PFSK-1 (cell line): ENCODE measurements around the gene C16orf95.

Source experiments
- POLR2AphosphoS5 ChIP-seq: IDR thresholded peaks from 2 replicates; pipeline ENCODE4 v1.6.1; 2012; ENCODE audit warnings: low read depth, mild to moderate bottlenecking, control low read depth, low read length, moderate library complexity
- REST ChIP-seq, 2 experiments: IDR thresholded peaks; 2 replicates each; pipeline versions ENCODE4 v1.6.1 to v1.8.0; 2011 to 2012; ENCODE audit warnings: low read depth in 2 of 2, low read length in 2 of 2, control low read depth in 1 of 2, inconsistent platforms in 1 of 2, mild to moderate bottlenecking in 1 of 2, moderate library complexity in 1 of 2; ENCODE audit not compliant: insufficient read depth in 1 of 2
- SIN3A ChIP-seq: IDR thresholded peaks from 2 replicates; pipeline ENCODE4 v1.6.1; 2012; ENCODE audit warnings: mild to moderate bottlenecking, low read length, moderate library complexity, borderline replicate concordance; ENCODE audit not compliant: insufficient read depth
- TAF1 ChIP-seq: IDR thresholded peaks from 2 replicates; pipeline ENCODE4 v1.6.1; 2012; ENCODE audit warnings: low read length, control low read depth, borderline replicate concordance; ENCODE audit not compliant: insufficient read depth

DNA sequence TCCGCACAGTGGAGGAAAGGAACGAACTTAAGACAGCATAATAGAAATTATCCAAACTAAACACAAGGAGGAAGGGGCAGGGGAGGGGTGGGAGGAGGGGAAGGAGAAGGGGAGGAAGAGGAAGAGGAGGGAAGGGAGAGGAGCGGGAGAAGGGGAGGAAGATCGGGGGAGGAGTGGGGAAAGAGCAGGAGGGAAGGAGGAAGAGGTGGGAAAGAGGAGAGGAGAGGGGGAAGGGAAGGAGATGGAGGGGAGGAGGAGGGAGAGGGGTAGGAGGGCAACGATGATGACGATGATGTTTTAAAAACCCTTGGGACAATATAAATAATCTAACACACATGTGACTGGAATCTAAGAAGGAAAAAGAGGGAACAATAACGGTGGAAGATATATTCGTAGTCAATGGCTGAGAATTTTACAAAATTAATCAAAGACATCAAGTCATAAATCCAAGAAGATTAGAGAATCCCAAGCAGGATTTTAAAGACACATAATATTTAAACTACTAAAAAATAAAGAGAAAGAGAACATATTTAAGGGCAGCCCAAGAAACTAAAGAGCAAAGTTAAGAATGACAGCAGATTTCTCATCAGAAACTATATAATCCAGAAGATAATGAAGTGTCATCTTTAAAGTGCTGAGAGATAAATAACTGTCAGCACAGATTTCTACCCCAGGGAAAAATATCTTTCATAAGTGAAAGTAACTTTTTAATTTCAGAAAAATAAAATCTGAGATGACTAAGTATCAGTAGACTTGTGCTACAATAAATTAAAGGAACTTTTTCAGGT, 30.2 kb downstream of the C16orf95 start:
- TF ChIP-seq TAF1, result no peak
- TF ChIP-seq POLR2AphosphoS5, result no peak
- TF ChIP-seq REST (IDR thresholded peaks at IDR 0.05; ENCODE audit: insufficient read depth in 1 of 2, low read depth in 2 of 2, low read length in 2 of 2), result no peak
- TF ChIP-seq SIN3A, result no peak
